ENCODE data around the gene CEP131.
"Not testable (repeated sequence)": the region's sequence is repeated elsewhere in the genome, so short reads cannot be mapped to it uniquely, and the experiment has no call there.

The CEP131 gene

GRCh38 chr17:81165246-81166032 is 57.3 kb downstream of the CEP131 start, which contains the start of gene PVALEF:
PVALEF (plus strand) TSS chr17:81165507; CDS start chr17:81181227, 15,720 bp downstream.
- no peak for DNase-seq (ENCODE audit: low read depth in 3 of 3)

DNA sequence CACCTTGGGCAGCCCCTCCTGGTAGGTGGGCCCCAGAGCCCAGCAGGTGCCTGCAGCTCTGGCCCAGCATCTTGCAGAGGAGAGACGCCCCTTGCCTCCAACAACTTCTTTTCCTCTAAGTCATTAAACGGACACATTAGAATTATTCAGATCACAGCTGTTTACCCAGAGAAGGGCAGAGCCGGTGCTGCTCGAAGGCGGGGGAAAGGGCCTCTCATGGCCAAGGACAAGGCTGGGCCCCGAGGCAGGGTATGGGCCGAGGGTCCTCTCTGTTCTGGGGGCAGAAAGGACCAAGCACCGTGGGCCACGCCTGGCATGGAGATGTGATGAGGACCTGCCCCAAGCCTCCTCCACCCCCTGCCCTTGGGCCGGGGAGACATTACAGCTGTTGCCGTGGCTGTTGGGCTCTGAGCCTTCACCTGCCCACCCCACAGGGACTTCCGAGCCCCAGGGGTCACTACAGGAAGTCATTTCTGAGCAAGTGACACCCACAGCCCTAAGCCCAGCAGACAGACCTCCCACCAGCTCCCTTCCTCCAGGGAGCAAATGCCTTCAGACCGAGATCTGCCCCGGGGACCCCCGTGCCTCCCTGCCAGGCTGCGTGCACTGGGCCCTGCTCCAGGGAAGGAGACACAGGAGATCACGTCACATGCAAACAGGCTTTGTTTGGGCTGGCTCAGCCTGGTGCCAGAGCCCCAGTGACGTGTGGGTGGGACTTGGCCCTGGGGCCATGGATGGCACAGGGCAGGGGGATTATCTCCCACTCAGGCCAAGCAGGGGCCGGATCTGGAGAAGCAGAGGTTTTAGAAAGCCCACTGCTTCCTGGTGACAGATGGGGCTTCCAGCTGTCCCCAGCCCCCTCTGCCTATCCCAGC is 58.2 kb downstream of the CEP131 start:
- DNase-seq (ENCODE audit: low read depth in 3 of 3), result no peak

- DNase-seq (ENCODE audit: low read depth in 3 of 3), result no peak
These were observed 58.9 kb downstream of the CEP131 start for GRCh38 chr17:81163703-81164370.

DNA sequence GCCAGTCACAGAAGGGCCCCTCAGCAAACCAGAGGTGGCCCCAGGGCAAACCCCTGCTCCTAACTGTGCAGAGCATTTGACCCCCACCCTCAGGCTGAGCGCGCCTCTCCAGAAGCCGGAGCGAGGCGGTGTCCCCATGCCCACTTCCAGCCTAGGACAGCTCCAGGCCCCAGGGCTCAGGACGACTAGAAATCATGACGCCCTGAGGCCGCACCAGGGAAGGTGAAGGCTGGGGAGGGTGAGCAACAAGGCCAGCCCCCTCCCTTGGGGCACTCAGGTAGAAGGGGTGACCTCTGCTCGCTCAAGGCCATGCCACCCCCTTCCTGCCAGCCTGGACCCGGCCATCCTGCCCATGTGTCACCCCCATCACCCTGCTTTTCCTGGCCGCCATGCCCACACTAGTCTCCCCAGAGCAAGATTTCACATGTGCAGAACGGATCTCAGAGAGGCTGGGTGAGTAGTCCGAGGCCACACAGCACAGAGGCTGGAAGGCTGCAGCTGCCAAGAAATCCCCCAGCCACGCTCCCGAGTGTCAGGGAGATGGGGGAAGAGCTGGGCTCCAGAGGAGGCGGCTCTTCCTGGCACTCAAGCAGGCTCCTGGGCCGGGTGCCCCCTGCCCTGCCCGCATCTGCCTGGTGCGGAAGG is 59.6 kb downstream of the CEP131 start:
- no peak for DNase-seq (ENCODE audit: low read depth in 3 of 3)

- DNase-seq (ENCODE audit: low read depth in 3 of 3), result no peak
These were observed 60.3 kb downstream of the CEP131 start for GRCh38 chr17:81162491-81162890.

DNA sequence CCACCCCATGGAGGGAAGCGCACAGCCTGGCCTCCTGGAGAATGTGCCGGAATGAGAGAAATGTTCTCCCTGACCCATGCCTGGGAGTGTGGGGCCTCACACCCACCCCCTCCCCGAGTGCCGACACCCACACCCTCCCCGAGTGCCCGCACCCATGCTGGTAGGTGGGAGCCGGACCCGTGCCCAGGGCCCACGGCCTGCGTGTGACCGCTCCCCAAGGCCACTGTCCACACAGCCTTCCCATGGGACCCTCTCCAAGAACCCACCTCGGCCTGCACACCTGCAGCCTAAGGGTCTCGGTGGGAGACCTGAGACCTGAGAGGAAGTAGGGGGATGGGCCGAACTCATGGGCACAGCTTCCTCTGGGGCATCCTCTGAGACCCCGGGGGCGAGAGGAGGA is 60.8 kb downstream of the CEP131 start:
- no peak for DNase-seq (ENCODE audit: low read depth in 3 of 3)

GRCh38 chr17:81161536-81161935 is 61.2 kb downstream of the CEP131 start:
- DNase-seq (ENCODE audit: low read depth in 3 of 3), result no peak

DNA sequence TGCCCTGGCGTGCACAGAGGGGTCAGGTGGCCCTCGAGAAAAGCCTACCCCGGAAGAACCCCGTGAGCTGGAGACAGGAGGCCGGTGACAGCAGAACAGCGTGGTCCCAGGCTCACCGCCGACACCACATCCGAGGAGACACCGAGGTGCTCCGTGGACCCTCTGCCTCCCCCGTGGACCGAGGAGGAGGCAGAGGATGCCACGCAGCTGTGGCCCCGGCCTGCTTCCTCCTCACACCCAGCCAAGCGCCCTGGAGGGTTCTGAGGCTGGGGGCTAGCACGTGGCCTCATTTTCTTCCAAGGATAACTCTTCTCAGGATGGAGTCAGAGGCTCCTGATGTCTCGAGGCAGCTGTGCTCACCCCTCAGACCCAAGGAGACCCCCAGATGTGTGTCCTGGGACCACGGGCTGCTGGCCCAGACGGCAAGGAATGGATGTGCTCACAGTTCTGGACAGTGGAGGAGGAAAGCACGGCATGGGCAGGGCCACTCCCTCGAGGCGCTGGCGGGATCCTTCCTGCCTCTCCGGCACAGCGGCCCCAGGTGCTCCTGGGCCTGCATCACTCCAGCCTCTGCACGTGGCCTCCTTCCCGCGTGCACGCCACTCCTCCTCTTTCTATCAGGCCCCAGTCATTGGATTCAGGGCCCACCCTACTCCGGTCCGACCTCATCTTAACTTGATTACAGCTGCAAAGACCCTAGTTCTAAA is 61.9 kb downstream of the CEP131 start:
- DNase-seq (ENCODE audit: low read depth in 3 of 3), result no peak

GRCh38 chr17:81160306-81160705 is 62.5 kb downstream of the CEP131 start:
- DNase-seq (ENCODE audit: low read depth in 3 of 3), result no peak

DNA sequence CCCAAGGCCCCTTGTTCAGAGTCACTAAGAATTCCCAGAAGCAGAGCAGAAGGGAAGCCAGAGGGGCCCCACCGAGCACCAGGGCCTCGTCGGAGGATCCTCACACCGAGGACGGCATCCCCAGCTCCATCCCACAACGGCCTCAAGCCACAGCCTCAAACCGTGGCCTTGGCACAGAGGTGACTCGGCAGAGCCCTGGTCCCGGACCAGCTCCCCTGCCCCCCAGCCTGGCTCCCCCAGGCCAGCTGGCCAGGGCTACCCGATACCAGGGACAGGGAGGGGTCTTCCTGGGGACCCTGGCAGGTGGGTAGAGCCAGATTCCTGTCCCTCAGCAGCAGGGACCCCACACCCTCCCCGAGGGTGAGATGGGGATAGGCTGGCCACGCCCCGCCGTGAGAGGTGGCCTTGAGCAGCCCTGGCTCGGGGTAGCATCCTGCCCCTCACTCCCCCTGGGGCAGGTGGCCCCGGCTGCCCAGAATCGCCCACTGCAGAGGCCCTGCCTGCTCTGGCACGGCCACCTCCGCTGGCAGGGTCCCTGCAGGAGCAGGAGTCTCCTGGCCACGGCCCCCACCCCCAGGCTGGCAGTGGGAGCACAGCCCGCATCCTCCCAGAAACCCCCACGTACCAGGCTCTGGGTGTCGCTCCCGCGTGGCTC is 63.0 kb downstream of the CEP131 start:
- no peak for DNase-seq (ENCODE audit: low read depth in 3 of 3)

DNA sequence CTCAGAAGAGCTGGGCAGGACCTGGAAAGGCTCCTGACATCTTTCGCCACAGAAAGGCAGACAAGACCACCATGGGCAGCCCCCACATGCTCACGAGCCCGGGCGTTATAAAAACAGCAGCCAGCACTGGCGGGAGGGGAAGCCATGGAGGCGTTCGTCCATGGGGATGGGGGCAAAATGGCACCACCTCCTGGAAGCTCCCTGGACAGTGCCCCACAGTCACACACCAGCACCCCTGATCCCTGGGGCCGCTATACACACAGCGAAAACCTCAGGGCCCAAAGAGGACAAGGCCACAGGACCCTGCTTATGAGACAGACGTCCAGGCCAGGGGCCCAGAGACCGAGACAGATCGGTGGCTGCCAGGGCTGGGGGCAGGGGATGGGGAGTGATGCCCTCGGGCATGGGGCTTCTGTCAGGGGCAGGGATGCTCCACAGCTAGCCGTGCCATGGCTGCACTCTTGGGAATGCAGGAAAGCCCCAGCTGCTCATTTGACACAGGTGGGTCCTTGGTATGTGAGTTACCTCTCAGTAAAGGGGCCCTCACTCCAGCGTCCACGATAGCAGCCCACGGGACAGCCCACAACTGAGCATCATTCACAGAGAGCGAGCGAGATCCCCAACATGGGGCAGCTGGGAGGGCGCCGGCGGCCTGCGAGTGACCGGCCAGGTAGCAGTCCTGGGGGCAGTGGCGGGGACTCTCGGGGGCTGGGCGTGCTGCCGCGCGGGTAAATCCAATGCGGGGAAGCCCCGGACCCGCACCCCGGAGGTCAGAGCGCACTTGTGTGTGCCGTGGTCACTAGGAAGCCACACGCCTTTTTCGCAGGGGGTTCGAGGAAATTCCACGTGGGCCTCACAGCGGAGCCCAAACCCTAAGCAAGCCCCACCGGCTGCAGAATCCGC is 63.8 kb downstream of the CEP131 start:
- DNase-seq (ENCODE audit: low read depth in 3 of 3), result no peak

GRCh38 chr17:81157848-81158687 is 64.7 kb downstream of the CEP131 start:
- DNase-seq (ENCODE audit: low read depth in 3 of 3), result no peak

DNA sequence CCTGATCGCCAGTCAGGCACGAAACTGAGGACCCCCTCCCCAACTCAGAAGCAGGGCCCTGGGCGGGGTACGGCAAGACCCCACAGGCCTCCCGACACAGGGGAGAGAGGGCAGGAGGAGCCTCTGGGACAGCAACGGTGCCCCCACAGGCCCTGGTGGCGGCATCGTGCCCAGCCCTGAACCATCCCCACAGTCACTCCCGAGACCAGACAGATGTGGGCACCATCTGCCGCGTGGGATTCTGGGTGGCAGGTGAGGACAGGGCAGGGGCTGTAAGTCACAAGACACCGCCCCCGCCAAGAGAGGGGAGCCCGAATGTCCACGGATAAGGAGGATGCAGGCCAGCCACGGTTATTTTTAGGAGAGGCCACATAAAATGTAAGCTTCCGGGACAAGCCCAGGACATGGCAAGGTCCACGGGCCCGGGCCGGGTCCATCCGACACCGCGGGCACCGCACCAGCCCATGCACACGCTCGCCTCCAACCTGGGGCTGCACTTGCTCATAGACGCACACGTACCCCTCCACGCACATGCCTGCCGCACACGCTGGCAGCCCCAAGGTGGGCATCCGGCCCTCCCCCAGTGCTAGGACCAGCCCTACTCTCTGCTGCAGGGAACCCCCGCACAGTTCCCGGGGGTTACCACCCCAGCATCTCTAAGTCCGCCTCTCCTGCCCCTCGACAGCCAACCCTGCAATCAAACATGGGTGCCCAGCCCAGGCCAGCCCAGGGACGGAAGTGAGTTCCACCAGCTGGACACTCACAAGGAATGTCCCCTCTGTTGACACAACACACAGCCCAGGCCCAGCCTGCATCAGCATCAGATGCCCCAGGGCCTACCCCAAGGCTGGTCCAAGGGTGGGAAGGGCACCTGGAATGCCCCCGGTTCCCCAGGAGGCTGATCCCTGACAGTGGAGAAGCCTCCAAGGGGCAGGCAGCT is 65.6 kb downstream of the CEP131 start:
- DNase-seq (ENCODE audit: low read depth in 3 of 3), result no peak

GRCh38 chr17:81154961-81155360 is 67.8 kb downstream of the CEP131 start:
- DNase-seq (ENCODE audit: low read depth in 3 of 3), result no peak

DNA sequence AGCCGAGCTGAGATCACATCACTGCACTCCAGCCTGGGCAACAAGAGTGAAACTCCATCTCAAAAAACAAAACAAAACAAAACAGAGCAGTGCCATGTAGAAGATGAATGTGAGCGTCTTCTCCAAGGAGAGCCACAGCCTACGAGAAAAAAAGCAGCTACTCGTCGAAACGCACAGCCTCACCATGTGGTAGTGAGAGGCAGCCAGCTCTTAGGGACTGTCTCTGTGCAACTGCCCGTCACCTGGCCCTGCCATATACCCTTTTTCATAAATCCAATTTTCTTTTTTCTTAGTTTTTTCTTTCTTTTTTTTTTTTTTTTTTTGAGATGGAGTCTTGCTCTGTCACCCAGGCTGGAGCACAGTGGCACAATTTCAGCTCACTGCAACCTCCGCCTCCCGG is 68.7 kb downstream of the CEP131 start:
- DNase-seq (ENCODE audit: low read depth in 3 of 3), result not testable (repeated sequence)

GRCh38 chr17:81153340-81153803 is 69.4 kb downstream of the CEP131 start:
- no peak for DNase-seq (ENCODE audit: low read depth in 3 of 3)

DNA sequence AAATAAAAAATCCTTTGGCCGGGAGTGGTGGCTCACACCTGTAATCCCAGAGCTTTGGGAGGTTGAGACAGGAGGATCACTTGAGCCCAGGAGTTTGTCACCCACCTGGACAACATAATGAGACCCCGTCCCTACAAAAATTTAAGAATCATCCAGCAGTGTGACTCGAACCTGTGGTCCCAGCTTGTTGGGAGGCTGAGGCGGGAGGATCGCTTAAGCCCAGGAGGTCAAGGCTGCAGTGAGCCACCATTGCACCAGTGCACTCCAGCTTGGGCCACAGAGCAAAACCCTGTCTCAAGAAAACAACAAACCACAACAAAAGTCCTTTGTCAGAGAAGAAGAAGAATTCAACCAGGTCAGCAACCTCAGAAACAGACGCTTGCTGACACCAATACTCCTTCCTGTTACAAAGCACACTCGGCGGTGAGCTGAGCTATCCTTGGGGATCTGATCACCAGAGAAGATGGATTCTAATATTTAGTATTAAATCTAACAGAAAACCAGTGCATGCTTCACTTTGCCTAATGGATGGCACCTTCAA is 70.4 kb downstream of the CEP131 start:
- no peak for DNase-seq (ENCODE audit: low read depth in 3 of 3)
